HG02938 (cell line): ENCODE results near the gene ATP1A2.
"Not testable (repeated sequence)": the region's sequence is repeated elsewhere in the genome, so short reads cannot be mapped to it uniquely, and the experiment has no call there.

Source experiments
- ATAC-seq: cut with Tn5 transposase; IDR thresholded peaks from one replicate; pipeline ENCODE4 v1.9.1; 2021; ENCODE audit warnings: mild to moderate bottlenecking, moderate library complexity; ENCODE audit not compliant: unreplicated experiment

ATP1A2 gene

GRCh38 chr1:160122978-160123495 is 7.5 kb downstream of the ATP1A2 start:
- no peak for ATAC-seq

GRCh38 chr1:160123726-160124125 is 8.2 kb downstream of the ATP1A2 start:
- ATAC-seq: no peak

- no peak for ATAC-seq
Observed at GRCh38 chr1:160124705-160125478, 9.3 kb downstream of the ATP1A2 start.

GRCh38 chr1:160125746-160126145 is 10.2 kb downstream of the ATP1A2 start:
- no peak for ATAC-seq

- not testable (repeated sequence) for ATAC-seq
Observed at GRCh38 chr1:160126342-160126741, 10.8 kb downstream of the ATP1A2 start.

- ATAC-seq: no peak
Observed at GRCh38 chr1:160127381-160127780, 11.8 kb downstream of the ATP1A2 start.

- no peak for ATAC-seq
Observed at GRCh38 chr1:160127865-160128523, 12.4 kb downstream of the ATP1A2 start.

GRCh38 chr1:160128636-160129035 is 13.1 kb downstream of the ATP1A2 start:
- ATAC-seq: no peak

GRCh38 chr1:160129046-160129445 is 13.5 kb downstream of the ATP1A2 start:
- no peak for ATAC-seq

- ATAC-seq: no peak
Observed at GRCh38 chr1:160129558-160129957, 14.0 kb downstream of the ATP1A2 start.

- ATAC-seq: no peak
Observed at GRCh38 chr1:160129966-160130365, 14.4 kb downstream of the ATP1A2 start.

- ATAC-seq: no peak
Observed at GRCh38 chr1:160130486-160130885, 14.9 kb downstream of the ATP1A2 start.

- no peak for ATAC-seq
Observed at GRCh38 chr1:160130939-160131338, 15.4 kb downstream of the ATP1A2 start.

- no peak for ATAC-seq
Observed at GRCh38 chr1:160131803-160132565, 16.4 kb downstream of the ATP1A2 start.

- ATAC-seq: no peak
Observed at GRCh38 chr1:160133990-160134770, 18.6 kb downstream of the ATP1A2 start.

GRCh38 chr1:160134791-160135572 is 19.4 kb downstream of the ATP1A2 start:
- ATAC-seq: no peak

- ATAC-seq: no peak
Observed at GRCh38 chr1:160136121-160136925, 20.8 kb downstream of the ATP1A2 start.

GRCh38 chr1:160136926-160137200 is 21.3 kb downstream of the ATP1A2 start:
- no peak for ATAC-seq

GRCh38 chr1:160137216-160137862 is 21.8 kb downstream of the ATP1A2 start:
- no peak for ATAC-seq
